GM18951 (cell line): ENCODE data around the gene PTPRU.

Experiments
- POLR2A ChIP-seq: IDR thresholded peaks from 4 replicates; pipeline ENCODE4 v1.6.1; 2011; ENCODE audit warnings: mild to moderate bottlenecking; ENCODE audit not compliant: insufficient read length, insufficient read depth; ENCODE audit errors: extremely low read depth
- in situ Hi-C: fragments of 300-500 bp; cut with MboI; formaldehyde crosslinking; loops from one replicate; pipeline ENCODE4 v1.12.0; 2022; ENCODE audit warnings: low sequenced_read_pairs, mixed read lengths, inconsistent platforms; ENCODE audit not compliant: unreplicated experiment

The PTPRU gene

GRCh38 chr1:29235955-29236711 lies at the start of gene PTPRU:
PTPRU (plus strand) TSS chr1:29236522; CDS start chr1:29236645, 123 bp downstream.
- in situ Hi-C loops, result no loop called here

GRCh38 chr1:29186707-29187106 lies 49.6 kb upstream of the PTPRU start:
- TF ChIP-seq POLR2A, result no peak
- in situ Hi-C loops, result loop anchor here (25.0 kb wide), 1 partner anchor 399 kb away; no protein-coding TSS in a partner anchor

More at GRCh38 chr1:29235955-29236711, at the start of gene PTPRU:
- TF ChIP-seq POLR2A, result no peak

- TF ChIP-seq POLR2A, result no peak
- in situ Hi-C loops, result loop anchor here (10.0 to 25.0 kb wide), 2 partner anchors 306 to 403 kb away; no protein-coding TSS in a partner anchor
These were observed 45.6 kb upstream of the PTPRU start for GRCh38 chr1:29190718-29191117.

GRCh38 chr1:29193879-29194455 lies 42.4 kb upstream of the PTPRU start:
- TF ChIP-seq POLR2A, result no peak
- in situ Hi-C loops, result loop anchor here (10.0 to 25.0 kb wide), 2 partner anchors 309 to 407 kb away; no protein-coding TSS in a partner anchor

- in situ Hi-C loops, result loop anchor here (10.0 to 25.0 kb wide), 2 partner anchors 311 to 409 kb away; no protein-coding TSS in a partner anchor
- no peak for TF ChIP-seq POLR2A
These were observed 40.4 kb upstream of the PTPRU start for GRCh38 chr1:29195881-29196291.

- no peak for TF ChIP-seq POLR2A
- in situ Hi-C loops, result loop anchor here (10.0 to 25.0 kb wide), 2 partner anchors 312 to 410 kb away; no protein-coding TSS in a partner anchor
These were observed 39.3 kb upstream of the PTPRU start for GRCh38 chr1:29196863-29197589.

- TF ChIP-seq POLR2A, result no peak
- in situ Hi-C loops, result loop anchor here (10.0 to 25.0 kb wide), 2 partner anchors 313 to 410 kb away; no protein-coding TSS in a partner anchor
These were observed 38.8 kb upstream of the PTPRU start for GRCh38 chr1:29197590-29197924.

- TF ChIP-seq POLR2A, result no peak
- in situ Hi-C loops, result loop anchor here (10.0 to 25.0 kb wide), 2 partner anchors 313 to 411 kb away; no protein-coding TSS in a partner anchor
These were observed 38.3 kb upstream of the PTPRU start for GRCh38 chr1:29197993-29198392.

- in situ Hi-C loops, result no loop called here
- TF ChIP-seq POLR2A, result no peak
These were observed 35.3 kb upstream of the PTPRU start for GRCh38 chr1:29200906-29201594.

GRCh38 chr1:29201595-29202051 lies 34.7 kb upstream of the PTPRU start:
- in situ Hi-C loops, result no loop called here
- no peak for TF ChIP-seq POLR2A

- in situ Hi-C loops, result no loop called here
- no peak for TF ChIP-seq POLR2A
These were observed 34.3 kb upstream of the PTPRU start for GRCh38 chr1:29202053-29202452.

- in situ Hi-C loops, result no loop called here
- no peak for TF ChIP-seq POLR2A
These were observed 33.6 kb upstream of the PTPRU start for GRCh38 chr1:29202584-29203340.
